Measurements from ENCODE around the gene TMEM170A.

- TF ChIP-seq ELF1 (IDR thresholded peaks at IDR 0.05; ENCODE audit: borderline replicate concordance, low read depth) (no peak), ZBTB33 (IDR thresholded peaks at IDR 0.05; ENCODE audit: extremely low read depth, insufficient replicate concordance, low read length) (no peak), CTCF (IDR thresholded peaks at IDR 0.05 in 2 of 3, conservative IDR thresholded peaks at IDR 0.05 in 1 of 3; ENCODE audit: borderline replicate concordance in 1 of 3, insufficient read depth in 1 of 3, low read depth in 2 of 3, low read length in 2 of 3) (no peak), REST (IDR thresholded peaks at IDR 0.05; ENCODE audit: low read depth) (no peak), RAD21 (IDR thresholded peaks at IDR 0.05; ENCODE audit: low read depth) (no peak), POLR2A (IDR thresholded peaks at IDR 0.05; ENCODE audit: borderline replicate concordance, extremely low read depth, insufficient read depth, insufficient read length) (no peak)
These were observed 12.3 kb upstream of the TMEM170A start for GRCh38 chr16:75476817-75477216.

All from HCT116 (cell line).